Calu3 (cell line): ENCODE results near the gene SCN2A. TPM values are rescaled to one million over a fixed set of nuclear protein-coding genes. Genes with fewer than 3 reads are reported as not detected.

ENCODE experiments used
- BruUV-seq: library from RNA; stranded (reverse); fragments of 400-500 nt; replicated peaks from 2 replicates; lab custom pipeline; 2021; lab: Mats Ljungman, UMichigan
- CTCF ChIA-PET: fragments of 300-600 bp; sonication (Branson Sonifier 250); formaldehyde crosslinking; loops from one replicate; lab custom pipeline; 2022; ENCODE audit warnings: antibody characterized with exemption; lab: Charles Lee
- DNase-seq: peaks from one replicate; pipeline ENCODE4 v3.0.0; 2022
- H3K27ac Mint-ChIP-seq: one replicate; pipeline ENCODE4 v1.8.0; 2022; ENCODE audit warnings: mixed read lengths; ENCODE audit not compliant: unreplicated experiment
- H3K27me3 Mint-ChIP-seq: one replicate; pipeline ENCODE4 v1.8.0; 2022; ENCODE audit warnings: mixed read lengths; ENCODE audit not compliant: unreplicated experiment
- H3K36me3 Mint-ChIP-seq: one replicate; pipeline ENCODE4 v1.8.0; 2022; ENCODE audit warnings: mild to moderate bottlenecking, moderate library complexity, mixed read lengths; ENCODE audit not compliant: insufficient read depth, unreplicated experiment
- H3K4me1 Mint-ChIP-seq: one replicate; pipeline ENCODE4 v1.8.0; 2022; ENCODE audit warnings: mild to moderate bottlenecking, low read depth, mixed read lengths; ENCODE audit not compliant: unreplicated experiment
- H3K4me3 Mint-ChIP-seq: one replicate; pipeline ENCODE4 v1.8.0; 2022; ENCODE audit warnings: mild to moderate bottlenecking, low read depth, moderate library complexity, mixed read lengths; ENCODE audit not compliant: unreplicated experiment
- H3K9me3 Mint-ChIP-seq: one replicate; pipeline ENCODE4 v1.8.0; 2022; ENCODE audit warnings: low read depth, mixed read lengths; ENCODE audit not compliant: unreplicated experiment
- CTCF ChIP-seq: fragments of 200-600 bp; IDR thresholded peaks from one replicate; pipeline ENCODE4 v1.8.0; 2022; ENCODE audit warnings: antibody characterized with exemption; ENCODE audit not compliant: unreplicated experiment
- intact Hi-C: fragments of 100-400 bp; cut with micrococcal nuclease; formaldehyde crosslinking; loops from one replicate; pipeline ENCODE4 v1.10.0; 2022; ENCODE audit not compliant: unreplicated experiment
- total RNA-seq: library from RNA; stranded (reverse); gene quantifications from 2 replicates; pipeline ENCODE4 v1.2.3, GENCODE V29; 2022

SCN2A gene
- total RNA-seq, 1 experiment from 2014 or later = 0.19 TPM

GRCh38 chr2:165196411-165196810, 42.8 kb upstream of the SCN2A start:
- Mint-ChIP-seq H3K27me3 (no peaks in the 10 kb centered on the region), H3K9me3 (no peaks in the 10 kb centered on the region), H3K27ac (no peak overlapping the region), H3K4me1 (peaks cover 27% of the 10 kb centered on the region), H3K36me3 (no peaks in the 10 kb centered on the region), H3K4me3 (no peak overlapping the region)
- DNase-seq = no peak
- TF ChIP-seq CTCF = no peak
- CTCF ChIA-PET = interaction anchor here (1.2 to 1.4 kb wide), 3 partner anchors 7 to 180 kb away, joined by 3 to 6 read pairs (median 3); partner anchors contain the start of gene SCN3A
- intact Hi-C loops = no loop called here
- no TSS peak for BruUV-seq

- DNase-seq = no peak
- Mint-ChIP-seq H3K4me3 (no peak overlapping the region), H3K27me3 (no peaks in the 10 kb centered on the region), H3K36me3 (no peaks in the 10 kb centered on the region), H3K9me3 (no peaks in the 10 kb centered on the region), H3K27ac (no peak overlapping the region), H3K4me1 (peaks cover 34% of the 10 kb centered on the region)
- TF ChIP-seq CTCF = no peak
- intact Hi-C loops = no loop called here
- CTCF ChIA-PET = interaction anchor here (0.7 to 1.4 kb wide), 3 partner anchors 181 to 204 kb away, joined by 3 to 5 read pairs (median 3); no protein-coding TSS in a partner anchor
- BruUV-seq = no TSS peak
These were observed 41.9 kb upstream of the SCN2A start for GRCh38 chr2:165197346-165197745.

GRCh38 chr2:165198181-165198580, 41.0 kb upstream of the SCN2A start:
- CTCF ChIA-PET = no interaction called here
- Mint-ChIP-seq H3K4me3 (no peak overlapping the region), H3K27me3 (no peaks in the 10 kb centered on the region), H3K36me3 (no peaks in the 10 kb centered on the region), H3K4me1 (peaks cover 34% of the 10 kb centered on the region), H3K9me3 (no peaks in the 10 kb centered on the region), H3K27ac (no peak overlapping the region)
- intact Hi-C loops = no loop called here
- no peak for DNase-seq
- no peak for TF ChIP-seq CTCF
- BruUV-seq = no TSS peak

GRCh38 chr2:165202239-165202638, 37.0 kb upstream of the SCN2A start:
- H3K9me3 Mint-ChIP-seq = no peaks in the 10 kb centered on the region
- no peak for TF ChIP-seq CTCF
- no peaks in the 10 kb centered on the region for H3K27me3 Mint-ChIP-seq
- intact Hi-C loops = loop anchor here (5.0 to 10.0 kb wide), 2 partner anchors 210 to 467 kb away; no protein-coding TSS in a partner anchor
- peaks cover 22% of the 10 kb centered on the region for H3K4me1 Mint-ChIP-seq
- no peak overlapping the region for H3K4me3 Mint-ChIP-seq
- BruUV-seq = no TSS peak
- no peak for DNase-seq
- no peak overlapping the region for H3K27ac Mint-ChIP-seq
- H3K36me3 Mint-ChIP-seq = no peaks in the 10 kb centered on the region
- CTCF ChIA-PET = interaction anchor here (0.7 to 1.6 kb wide), 3 partner anchors 23 to 209 kb away, joined by 3 to 4 read pairs (median 4); no protein-coding TSS in a partner anchor
